Subcutaneous adipose tissue (tissue), 4 donors: ENCODE results near the gene LACRT. TPM values are rescaled to one million over a fixed set of nuclear protein-coding genes. Genes with fewer than 3 reads are reported as not detected.

Experiments
- CTCF ChIP-seq: fragments of 450-650 bp; IDR thresholded peaks from one replicate; pipeline ENCODE4 v1.5.1; 2016; ENCODE audit warnings: low read depth, mild to moderate bottlenecking, control low read depth, antibody characterized with exemption, moderate library complexity
- total RNA-seq, 4 donors: library from RNA; depleted of rRNA; stranded (reverse); fragments of >200 nt; gene quantifications; one replicate each; pipeline ENCODE4 v1.1.0, GENCODE V29; 2016

LACRT gene
- total RNA-seq, 4 donors from 2014 or later = not detected

- no peak for TF ChIP-seq CTCF
These were observed 43.6 kb downstream of the LACRT start for GRCh38 chr12:54590978-54591591.

GRCh38 chr12:54589964-54590363, 44.7 kb downstream of the LACRT start:
- TF ChIP-seq CTCF = no peak

DNA sequence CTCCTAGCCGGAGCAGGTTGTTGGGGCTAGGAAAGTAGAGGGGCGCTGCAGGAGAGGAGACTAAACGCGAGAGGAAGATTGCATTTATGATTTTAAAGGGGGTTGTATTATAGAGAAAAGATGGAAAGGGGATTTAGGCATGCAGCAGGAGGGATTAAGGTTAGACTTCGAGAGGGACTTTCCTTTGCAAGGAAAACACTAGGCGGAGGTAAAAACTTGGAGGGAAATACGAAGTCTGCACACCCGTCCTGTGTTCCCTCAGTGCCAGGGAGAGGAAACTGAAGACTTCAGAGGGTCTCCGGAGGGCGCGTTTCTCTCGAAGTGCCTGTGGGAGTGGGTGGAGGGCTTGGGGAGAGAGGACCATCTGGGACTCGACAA, 45.8 kb downstream of the LACRT start:
- no peak for TF ChIP-seq CTCF

GRCh38 chr12:54588110-54588889, 46.4 kb downstream of the LACRT start, which contains the start of gene PPP1R1A:
Gene PPP1R1A, minus strand, starts transcription at chr12:54588659. Its CDS starts 171 bp downstream, at chr12:54588488.
- TF ChIP-seq CTCF = no peak

GRCh38 chr12:54587315-54587873, 47.3 kb downstream of the LACRT start:
- no peak for TF ChIP-seq CTCF

DNA sequence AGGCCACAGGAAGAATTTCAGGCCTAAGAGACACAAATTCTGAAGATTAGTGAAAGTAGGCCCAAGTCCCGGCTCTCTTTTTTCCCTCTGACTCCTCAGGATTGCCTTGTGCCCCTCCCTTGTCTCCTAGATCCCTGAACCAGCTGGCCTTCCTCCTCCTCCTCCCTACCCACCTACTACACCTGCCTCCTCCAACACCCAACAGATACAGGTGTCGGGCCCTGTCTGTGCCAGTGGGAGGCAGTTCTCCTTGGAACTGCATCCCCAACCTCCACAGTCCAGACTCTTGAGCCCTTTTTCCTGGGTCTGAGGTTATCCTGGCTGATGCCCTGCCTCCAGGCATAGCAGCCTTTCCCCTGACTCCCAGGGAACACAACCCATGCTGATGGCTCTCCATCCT, 48.1 kb downstream of the LACRT start:
- no peak for TF ChIP-seq CTCF

DNA sequence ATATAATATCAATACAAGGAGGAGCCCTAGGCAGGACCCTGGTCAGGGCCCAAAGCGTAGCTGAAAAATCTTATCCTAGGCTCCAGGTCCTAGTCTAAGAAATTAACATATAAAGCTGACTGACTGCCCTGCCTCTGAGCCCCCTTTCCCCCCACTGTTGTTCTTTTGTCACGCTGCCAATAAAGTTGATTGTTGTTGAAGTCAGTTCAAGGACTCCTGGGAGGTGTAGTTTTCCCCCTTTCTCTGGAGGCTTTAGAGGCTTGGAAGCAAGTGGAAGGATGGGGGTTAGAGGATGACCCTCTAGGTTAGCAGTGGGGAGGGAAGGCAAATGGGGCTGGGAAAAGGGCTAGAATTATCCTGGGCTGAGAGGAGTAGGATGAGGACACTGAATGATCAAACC, 49.5 kb downstream of the LACRT start:
- no peak for TF ChIP-seq CTCF
